ENCODE data around the gene SLC24A4.

GRCh38 chr14:92430686-92431085 lies 107.7 kb downstream of the SLC24A4 start:
- TF ChIP-seq CTCF (IDR thresholded peaks at IDR 0.05) = no peak
- no peak for TF ChIP-seq POLR2A (IDR thresholded peaks at IDR 0.05)
